HG03378 (cell line): ENCODE data around the gene UBE2G1.
"Not testable (repeated sequence)": the region's sequence is repeated elsewhere in the genome, so short reads cannot be mapped to it uniquely, and the experiment has no call there.

Experiments used
- ATAC-seq: cut with Tn5 transposase; IDR thresholded peaks from one replicate; pipeline ENCODE4 v1.9.1; 2021; ENCODE audit warnings: mild to moderate bottlenecking, moderate library complexity; ENCODE audit not compliant: unreplicated experiment

The UBE2G1 gene

GRCh38 chr17:4375796-4376440, 9.4 kb upstream of the UBE2G1 start:
- ATAC-seq: peak; percentile 6

GRCh38 chr17:4375039-4375748, 8.7 kb upstream of the UBE2G1 start:
- peak; percentile 79 for ATAC-seq

GRCh38 chr17:4369557-4370230, 3.2 kb upstream of the UBE2G1 start:
- ATAC-seq: no peak

- ATAC-seq: no peak
Measured at GRCh38 chr17:4368341-4368740, 1.9 kb upstream of the UBE2G1 start.

GRCh38 chr17:4367177-4367576, 702 bp upstream of the UBE2G1 start:
- not testable (repeated sequence) for ATAC-seq

- ATAC-seq: peak; percentile 9
Measured at GRCh38 chr17:4365628-4366326, 698 bp downstream of the UBE2G1 start.

- ATAC-seq: peak; percentile 41
Measured at GRCh38 chr17:4365103-4365627, 1.3 kb downstream of the UBE2G1 start.

- ATAC-seq: no peak
Measured at GRCh38 chr17:4364622-4365041, 1.8 kb downstream of the UBE2G1 start.

- ATAC-seq: no peak
Measured at GRCh38 chr17:4362141-4362540, 4.3 kb downstream of the UBE2G1 start.

GRCh38 chr17:4358154-4358553, 8.3 kb downstream of the UBE2G1 start:
- ATAC-seq: no peak

GRCh38 chr17:4357671-4358070, 8.8 kb downstream of the UBE2G1 start:
- ATAC-seq: no peak

- no peak for ATAC-seq
Measured at GRCh38 chr17:4357030-4357628, 9.3 kb downstream of the UBE2G1 start.

- ATAC-seq: no peak
Measured at GRCh38 chr17:4354862-4355514, 11.5 kb downstream of the UBE2G1 start.

GRCh38 chr17:4354206-4354605, 12.3 kb downstream of the UBE2G1 start:
- ATAC-seq: no peak

- ATAC-seq: not testable (repeated sequence)
Measured at GRCh38 chr17:4350214-4350613, 16.3 kb downstream of the UBE2G1 start.

- ATAC-seq: no peak
Measured at GRCh38 chr17:4345581-4346252, 20.8 kb downstream of the UBE2G1 start.

GRCh38 chr17:4344926-4345325, 21.5 kb downstream of the UBE2G1 start:
- ATAC-seq: no peak

GRCh38 chr17:4342535-4342934, 23.9 kb downstream of the UBE2G1 start:
- no peak for ATAC-seq

GRCh38 chr17:4341616-4341977, 24.9 kb downstream of the UBE2G1 start:
- ATAC-seq: no peak
